HepG2 (cell line): Measurements from ENCODE around the gene SPATA32. TPM values are rescaled to one million over a fixed set of nuclear protein-coding genes. Genes with fewer than 3 reads are reported as not detected.

Experiments used
- CBX2 ChIP-seq, 2 experiments: fragments of 200-600 bp in 1 of 2; sonication (generic); formaldehyde crosslinking in 1 of 2; IDR thresholded peaks; 2 replicates each; pipeline versions ENCODE4 v1.7.0 to v1.8.1; 2018 to 2022; ENCODE audit warnings: low read depth in 2 of 2, low read length in 1 of 2, mild to moderate bottlenecking in 1 of 2, missing genetic modification reagents in 1 of 2
- HINFP ChIP-seq: sonication (generic); formaldehyde crosslinking; IDR thresholded peaks from 2 replicates; pipeline ENCODE4 v1.4.0; 2020; ENCODE audit warnings: low read depth, mild to moderate bottlenecking, missing genetic modification reagents
- HNF1B ChIP-seq: sonication (generic); formaldehyde crosslinking; IDR thresholded peaks from 2 replicates; pipeline ENCODE4 v1.5.1; 2020; ENCODE audit warnings: mild to moderate bottlenecking, moderate library complexity, missing genetic modification reagents
- NCOA1 ChIP-seq: sonication (generic); formaldehyde crosslinking; IDR thresholded peaks from 2 replicates; pipeline ENCODE4 v1.9.0; 2021; ENCODE audit warnings: missing genetic modification reagents
- PATZ1 ChIP-seq: sonication (generic); formaldehyde crosslinking; IDR thresholded peaks from 2 replicates; pipeline ENCODE4 v1.4.0; 2020; ENCODE audit warnings: missing genetic modification reagents
- PHF20 ChIP-seq: sonication (generic); formaldehyde crosslinking; IDR thresholded peaks from 2 replicates; pipeline ENCODE4 v1.5.0; 2020; ENCODE audit warnings: mild to moderate bottlenecking, missing genetic modification reagents
- RBM39 ChIP-seq: fragments of 200-400 bp; formaldehyde crosslinking; IDR thresholded peaks from one replicate; pipeline ENCODE4 v1.6.1; 2018; ENCODE audit warnings: antibody characterized with exemption, mild to moderate bottlenecking, low read depth, low read length; ENCODE audit not compliant: poor library complexity, severe bottlenecking
- SALL1 ChIP-seq: sonication (generic); formaldehyde crosslinking; IDR thresholded peaks from 2 replicates; pipeline ENCODE4 v1.8.0; 2022; ENCODE audit warnings: mild to moderate bottlenecking, missing genetic modification reagents
- SATB2 ChIP-seq: sonication (generic); formaldehyde crosslinking; IDR thresholded peaks from 2 replicates; pipeline ENCODE4 v1.5.0; 2020; ENCODE audit warnings: missing genetic modification reagents
- SMARCE1 ChIP-seq: fragments of 450-650 bp; IDR thresholded peaks from 2 replicates; pipeline ENCODE4 v1.6.1; 2017; ENCODE audit warnings: borderline replicate concordance
- XBP1 ChIP-seq: sonication (generic); formaldehyde crosslinking; IDR thresholded peaks from 2 replicates; pipeline ENCODE4 v1.5.0; 2020; ENCODE audit warnings: missing genetic modification reagents
- ZFP37 ChIP-seq: sonication (generic); formaldehyde crosslinking; IDR thresholded peaks from 2 replicates; pipeline ENCODE4 v1.4.0; 2020; ENCODE audit warnings: missing genetic modification reagents, borderline replicate concordance
- ZMAT5 ChIP-seq: sonication (generic); formaldehyde crosslinking; IDR thresholded peaks from 2 replicates; pipeline ENCODE4 v1.5.0; 2020; ENCODE audit warnings: mild to moderate bottlenecking, low read depth, missing genetic modification reagents, borderline replicate concordance
- ZNF160 ChIP-seq: sonication (generic); formaldehyde crosslinking; IDR thresholded peaks from 2 replicates; pipeline ENCODE4 v1.8.0; 2022; ENCODE audit warnings: mild to moderate bottlenecking, inconsistent platforms, missing genetic modification reagents
- ZNF382 ChIP-seq: sonication (generic); formaldehyde crosslinking; IDR thresholded peaks from 2 replicates; pipeline ENCODE4 v1.5.0; 2020; ENCODE audit warnings: missing genetic modification reagents, mild to moderate bottlenecking, borderline replicate concordance
- ZNF441 ChIP-seq: sonication (generic); formaldehyde crosslinking; IDR thresholded peaks from 2 replicates; pipeline ENCODE4 v1.7.0; 2021; ENCODE audit warnings: missing genetic modification reagents, borderline replicate concordance
- ZNF460 ChIP-seq: sonication (generic); formaldehyde crosslinking; IDR thresholded peaks from 2 replicates; pipeline ENCODE4 v1.5.1; 2020; ENCODE audit warnings: missing genetic modification reagents, mild to moderate bottlenecking, borderline replicate concordance
- ZNF609 ChIP-seq: sonication (generic); formaldehyde crosslinking; IDR thresholded peaks from 2 replicates; pipeline ENCODE4 v1.4.0; 2020; ENCODE audit warnings: mild to moderate bottlenecking, missing genetic modification reagents, borderline replicate concordance
- polyA plus RNA-seq, 8 experiments: library from polyadenylated mRNA; depleted of rRNA in 3 of 8; stranded (reverse) in 7 of 8; unstranded in 1 of 8; fragments of >200 nt; fragmentation: Illumina TruSeq in 4 of 8; extraction: Trizol in 4 of 8; gene quantifications; 2 replicates each; pipeline versions ENCODE4 v1.2.1 to v1.2.3, GENCODE V29; 2011 to 2016; ENCODE audit warnings: low read depth in 4 of 8, missing spikeins in 1 of 8, mixed read lengths in 1 of 8; ENCODE audit not compliant: insufficient read depth in 1 of 8
- total RNA-seq, 5 experiments: library from RNA; depleted of rRNA; stranded (reverse); fragments of >200 nt; fragmentation: Illumina TruSeq; extraction: Trizol; gene quantifications; 2 replicates each; pipeline ENCODE4 v1.2.3, GENCODE V29; 2016; ENCODE audit warnings: low read depth in 1 of 5

The SPATA32 gene
- total and polyA plus RNA-seq, 2 of the 13 experiments (the other 11 are each of a cell fraction or from before 2014, with no cell fraction given), result not detected

GRCh38 chr17:45231481-45232116, 30.3 kb downstream of the SPATA32 start (continued):
- TF ChIP-seq HINFP (CRISPR knock-in tag) (0 out of 2 replicates have a peak, but pooled peaks have one; percentile 40), PATZ1 (CRISPR knock-in tag) (peak; percentile 90), ZMAT5 (no peak), ZNF160 (CRISPR knock-in tag) (no peak), SALL1 (peak; percentile 26; the same call in 1 of the 2 replicates), ZNF441 (CRISPR knock-in tag) (no peak), RBM39 (no peak), PHF20 (CRISPR knock-in tag) (no peak), ZNF460 (peak; percentile 77; the same call in 1 of the 2 replicates), CBX2 (IDR thresholded peaks at IDR 0.05; ENCODE audit: low read depth, low read length) (no peak), CBX2 (CRISPR knock-in tag; IDR thresholded peaks at IDR 0.05; ENCODE audit: low read depth) (no peak), ZNF609 (no peak; the same call in 1 of the 2 replicates), NCOA1 (no peak), ZFP37 (no peak), XBP1 (CRISPR knock-in tag) (no peak), HNF1B (CRISPR knock-in tag) (no peak), SATB2 (no peak), SMARCE1 (no peak), ZNF382 (CRISPR knock-in tag) (no peak)
